CD4-positive, alpha-beta T cell treated with Interleukin-1 beta for 1 hour (primary cell): ENCODE measurements around the gene FRMD1.

Experiments
- DNase-seq, 2 donors: peaks; one replicate each; pipeline ENCODE4 v3.0.0-alpha.2; 2020 to 2022

The FRMD1 gene

DNA sequence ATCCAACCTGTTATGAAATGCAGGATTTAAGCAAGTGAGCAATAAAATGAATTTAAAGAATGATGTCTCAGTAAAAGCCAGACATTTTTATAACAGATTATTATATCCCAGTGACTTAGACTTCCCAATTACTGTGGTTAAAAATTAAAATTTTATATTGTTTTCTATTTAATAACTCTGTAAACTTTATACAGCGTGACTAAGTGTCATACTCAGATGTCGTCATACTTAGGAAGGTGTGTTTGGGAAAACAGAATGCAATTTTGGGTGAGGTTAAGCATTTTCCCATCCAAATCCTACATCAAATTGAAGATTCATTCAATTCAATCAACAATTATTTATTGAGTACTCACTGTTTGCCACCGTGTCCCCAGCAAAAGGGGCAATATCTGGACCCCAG is 31.4 kb upstream of the FRMD1 start:
- DNase-seq, result no peak

DNA sequence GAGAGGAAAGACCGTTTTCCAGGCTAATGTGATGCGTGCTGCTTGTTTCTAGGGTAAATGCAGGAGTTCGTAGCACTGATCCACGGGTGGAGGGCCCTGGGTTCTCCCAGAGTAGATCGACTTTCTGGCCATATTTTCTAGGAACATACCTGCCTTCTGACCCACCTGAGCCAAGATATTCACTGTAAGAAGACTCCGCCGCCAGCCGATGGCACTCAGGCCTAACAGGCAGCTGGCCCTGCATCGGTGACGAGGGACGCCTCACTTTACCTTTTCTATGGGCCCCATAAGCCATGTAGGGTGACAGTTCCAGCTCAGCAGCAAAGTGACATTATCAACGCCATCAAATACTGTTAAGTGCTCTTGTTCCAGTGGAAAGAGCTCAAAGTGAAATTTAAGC is 30.2 kb upstream of the FRMD1 start:
- DNase-seq, result no peak

DNA sequence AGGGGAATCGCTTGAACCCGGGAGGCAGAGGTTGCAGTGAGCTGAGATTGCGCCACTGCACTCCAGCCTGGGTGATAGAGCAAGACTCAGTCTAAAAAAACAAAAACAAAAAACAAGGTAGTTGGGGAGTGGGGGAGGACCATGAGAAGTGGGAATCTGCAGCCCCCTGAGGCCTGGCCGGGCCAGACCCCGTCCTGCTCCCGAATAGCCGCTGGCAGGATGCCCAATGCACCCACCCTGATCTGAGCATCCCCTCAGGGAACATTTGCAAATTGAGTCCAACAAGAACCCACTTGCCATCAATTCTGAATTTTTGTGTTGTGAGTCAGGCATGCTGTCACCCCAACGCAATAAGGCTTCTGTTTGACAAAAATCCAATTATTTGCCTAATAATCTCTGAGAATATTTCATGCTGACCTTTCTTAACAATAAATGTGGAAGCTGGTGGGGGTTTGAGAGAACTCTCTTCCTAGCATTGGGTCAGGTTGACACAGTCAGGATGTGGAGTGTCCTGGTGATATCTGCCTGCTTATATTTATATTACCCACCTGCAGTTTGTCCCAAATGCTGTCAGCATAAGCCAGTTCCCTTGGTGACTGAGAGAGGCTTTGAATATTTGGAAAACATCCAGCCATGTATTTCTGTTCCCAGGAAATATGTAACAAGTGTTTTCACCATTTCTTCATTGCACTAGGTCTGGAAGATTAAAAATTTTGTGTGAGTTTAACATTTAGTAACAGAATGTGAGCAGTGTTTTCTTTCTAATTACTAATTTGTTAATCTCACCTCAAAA is 28.4 kb upstream of the FRMD1 start:
- DNase-seq, result no peak

DNA sequence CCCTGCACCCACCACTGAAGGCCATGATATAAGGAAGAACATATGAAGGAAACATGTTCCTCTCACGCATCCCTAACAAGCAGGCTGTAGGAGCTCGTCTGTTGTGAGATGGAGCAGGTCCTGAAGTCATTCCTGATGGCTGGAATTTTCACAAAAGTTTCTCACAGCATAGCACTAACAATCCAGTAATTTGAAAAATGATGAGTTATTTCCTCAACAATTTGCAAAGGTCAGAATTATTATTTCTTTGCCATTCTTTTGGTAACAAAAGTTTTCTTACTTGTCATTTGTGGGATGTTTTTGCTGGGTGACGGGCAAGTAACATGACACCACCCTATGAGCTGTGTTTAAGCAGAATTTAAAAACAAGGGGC is 27.6 kb upstream of the FRMD1 start:
- DNase-seq, result no peak

DNA sequence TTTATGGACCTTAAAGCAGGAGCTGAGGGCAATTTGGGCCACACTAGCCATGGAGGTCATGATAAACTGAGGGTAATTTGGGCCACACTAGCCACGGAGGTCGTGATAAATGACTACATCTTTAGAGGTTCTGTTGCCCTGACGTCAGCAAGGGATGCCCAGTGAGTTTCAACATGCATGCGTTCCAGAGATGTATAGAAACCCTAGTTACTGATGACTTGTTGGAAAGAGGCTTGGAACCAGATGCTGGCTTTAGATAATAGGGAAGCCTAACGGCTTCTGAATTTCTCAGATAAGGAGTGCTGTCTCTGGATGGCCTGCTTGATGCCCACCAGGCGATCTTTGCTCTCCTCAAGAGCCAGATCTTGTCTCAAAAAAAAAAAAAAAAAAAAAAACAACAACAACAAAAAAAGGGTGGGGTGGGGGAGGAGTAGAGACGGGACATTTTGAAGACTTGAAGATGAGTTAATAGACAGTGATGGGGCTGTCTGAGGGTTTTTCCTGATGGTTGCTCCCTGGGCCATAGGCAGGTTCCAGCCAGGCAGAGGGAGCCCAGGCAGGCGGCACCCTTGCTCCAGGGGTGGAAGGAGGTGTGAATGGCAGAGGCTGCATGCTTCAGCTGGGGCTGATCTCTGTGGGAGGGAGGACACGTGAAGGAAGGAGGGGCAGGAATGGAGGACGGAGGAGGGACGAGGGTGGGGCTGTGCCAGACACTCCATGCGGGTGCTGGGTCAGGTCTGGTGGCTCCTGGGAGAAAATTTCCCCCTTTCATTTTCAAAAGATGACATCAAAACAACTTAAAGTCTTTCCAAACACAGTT is 27.0 kb upstream of the FRMD1 start:
- no peak for DNase-seq

DNA sequence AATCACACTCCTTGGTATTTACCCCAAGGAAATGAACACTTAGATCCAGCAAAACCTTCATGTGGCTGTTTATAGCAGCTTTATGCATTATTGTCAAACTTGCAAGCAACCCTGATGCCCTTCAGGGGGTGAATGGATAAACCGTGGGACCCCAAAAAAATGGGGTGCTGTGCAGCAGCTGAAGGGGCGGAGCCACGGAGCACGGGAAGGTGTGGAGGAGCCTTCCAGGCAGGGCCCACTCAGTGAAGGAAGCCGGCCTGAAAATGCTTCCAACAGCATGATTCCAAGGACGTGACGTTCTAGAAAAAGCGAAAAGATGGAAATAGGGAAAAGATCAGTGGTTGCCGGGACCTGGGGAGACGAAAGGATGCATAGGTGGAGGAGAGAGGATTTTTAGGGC is 25.6 kb upstream of the FRMD1 start:
- no peak for DNase-seq

DNA sequence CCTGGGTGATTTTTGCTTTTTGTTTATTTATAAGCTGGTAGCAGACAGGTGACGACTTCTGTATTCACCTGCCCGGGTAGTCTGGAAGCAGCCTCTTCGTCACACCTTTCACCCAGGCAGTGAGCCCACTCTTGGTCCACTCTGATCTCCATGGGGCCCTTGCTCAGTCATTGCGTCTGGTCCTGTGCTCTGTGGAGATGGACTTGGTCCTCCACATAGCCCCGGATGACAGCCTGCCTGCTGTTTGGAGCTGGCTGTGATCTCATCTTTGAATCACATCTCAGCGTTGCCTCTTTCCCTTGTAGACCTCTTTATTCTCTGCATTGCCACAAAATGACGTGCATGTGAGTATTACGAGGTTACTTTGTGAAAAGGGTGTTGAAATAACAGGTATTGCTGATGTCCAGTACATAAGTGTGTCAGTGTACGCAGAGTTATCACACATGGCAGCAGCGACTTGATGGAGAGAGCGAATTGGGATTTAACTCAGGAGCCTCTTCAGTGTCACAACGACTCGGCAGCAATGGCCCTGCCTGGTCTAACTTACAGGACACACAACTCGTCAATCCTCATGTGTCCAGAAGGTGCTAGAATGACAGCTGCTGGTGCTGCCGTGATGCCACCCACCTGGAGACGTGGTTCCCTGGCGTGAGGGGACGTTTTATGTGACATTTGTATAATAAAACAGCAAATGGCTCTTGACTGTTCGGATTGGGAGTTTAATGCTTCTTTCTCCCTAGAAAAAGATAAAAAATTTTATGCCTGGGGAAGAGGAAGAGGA is 24.2 kb upstream of the FRMD1 start:
- DNase-seq, result no peak

DNA sequence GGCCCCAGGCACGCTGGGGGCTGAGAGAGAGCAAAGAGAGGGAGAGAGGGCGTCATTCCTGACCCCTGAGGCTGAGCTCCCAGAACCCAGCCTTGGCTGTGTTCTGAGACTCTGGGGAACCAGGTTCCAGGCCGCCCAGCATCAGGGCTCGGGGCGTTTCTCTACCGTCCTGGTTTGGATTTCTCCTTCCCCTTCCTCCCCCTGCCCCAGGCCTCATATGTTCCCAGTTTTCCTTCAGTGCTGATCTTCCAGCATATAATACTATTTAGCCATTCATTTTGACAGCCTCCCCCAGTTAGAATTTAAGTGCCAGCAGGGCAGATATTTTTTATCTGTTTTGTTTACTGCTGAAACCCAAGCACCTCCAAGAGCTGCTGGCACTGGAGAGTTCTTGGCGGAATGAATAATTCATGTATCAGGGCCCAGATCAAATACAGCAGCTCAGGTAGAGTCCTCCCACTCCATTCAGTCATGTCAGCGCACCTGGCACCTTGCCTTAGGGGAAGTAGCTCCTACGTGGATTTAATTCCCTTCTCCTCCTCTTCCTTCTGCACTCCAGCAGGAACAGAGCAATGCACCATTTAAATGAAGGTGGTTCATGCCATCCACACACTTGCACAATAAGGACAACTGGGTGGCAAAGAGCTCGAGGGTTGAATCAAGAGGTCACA is 23.4 kb upstream of the FRMD1 start:
- no peak for DNase-seq

DNA sequence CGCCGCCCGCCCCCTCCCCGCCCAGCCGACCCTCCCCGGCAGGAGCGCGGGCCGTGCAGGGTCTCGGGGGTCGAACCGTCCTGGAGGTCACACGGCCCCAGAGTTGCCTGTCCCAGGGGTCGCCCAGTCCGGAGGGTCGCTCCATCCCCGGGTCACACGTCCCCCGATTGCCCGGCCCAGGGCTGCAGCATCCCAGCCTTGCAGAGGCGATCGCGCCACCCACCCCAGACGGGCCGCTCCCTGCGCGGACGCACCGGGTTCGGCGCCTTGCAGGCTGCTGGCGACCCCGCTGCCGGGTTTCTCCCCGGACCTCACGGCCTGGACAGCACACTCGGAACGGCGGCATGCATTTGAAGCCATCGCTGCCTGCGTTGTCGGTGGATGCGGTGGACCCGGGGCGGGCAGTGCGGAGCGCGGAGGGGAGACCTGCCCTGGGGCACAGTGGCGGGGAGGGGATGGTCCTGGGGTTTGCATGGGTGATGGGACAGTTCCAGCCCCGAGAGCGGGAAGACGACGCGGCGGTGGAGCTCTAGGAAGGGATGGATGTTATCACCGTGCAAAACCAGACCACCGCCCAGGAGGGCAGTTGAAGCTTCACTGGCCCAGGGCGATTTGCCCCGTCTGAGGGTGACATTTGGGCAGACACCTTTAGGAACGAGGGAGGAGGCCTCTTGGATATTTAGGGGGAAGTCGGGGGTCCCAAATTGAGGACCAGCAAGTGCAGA is 22.7 kb upstream of the FRMD1 start:
- no peak for DNase-seq

DNA sequence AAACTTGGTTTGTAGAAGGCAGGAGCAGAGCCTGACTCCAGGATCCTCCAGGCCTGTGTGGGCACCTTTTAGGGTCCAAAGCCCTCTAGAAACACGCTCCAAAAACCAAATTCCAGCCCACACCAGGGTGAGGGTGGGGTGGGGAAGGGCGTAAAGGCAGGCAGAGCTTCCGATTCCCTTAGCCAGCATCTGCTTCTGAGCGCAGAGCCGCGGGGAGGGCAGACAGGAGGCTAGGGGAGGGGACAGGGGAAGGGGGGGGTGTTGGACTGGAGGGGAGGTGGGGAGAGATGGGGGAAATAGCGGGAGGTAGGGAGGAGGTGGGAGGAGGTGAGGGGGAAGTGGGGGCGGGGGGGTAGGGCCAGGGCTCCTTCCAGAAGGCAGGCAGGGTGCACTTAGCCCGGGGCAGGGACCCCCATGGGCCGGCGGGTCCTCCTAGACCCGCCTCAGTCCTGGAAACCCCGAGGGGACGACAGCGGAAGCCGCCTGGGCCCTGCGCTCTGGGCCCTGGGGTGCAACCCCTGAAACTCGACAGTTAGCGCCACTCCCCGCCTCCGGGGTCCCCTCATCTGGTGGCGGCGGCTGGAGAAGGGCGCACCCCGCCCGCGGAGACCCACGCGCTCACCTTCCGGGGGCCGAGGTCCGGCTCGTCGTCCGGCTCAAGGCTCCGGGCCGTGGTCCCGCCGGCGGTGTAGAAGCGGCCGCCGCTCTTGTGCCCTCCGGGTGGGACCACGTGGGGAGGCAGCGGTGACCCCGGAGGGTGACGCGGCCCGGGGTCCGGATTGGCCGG is 22.0 kb upstream of the FRMD1 start:
- DNase-seq, result no peak

DNA sequence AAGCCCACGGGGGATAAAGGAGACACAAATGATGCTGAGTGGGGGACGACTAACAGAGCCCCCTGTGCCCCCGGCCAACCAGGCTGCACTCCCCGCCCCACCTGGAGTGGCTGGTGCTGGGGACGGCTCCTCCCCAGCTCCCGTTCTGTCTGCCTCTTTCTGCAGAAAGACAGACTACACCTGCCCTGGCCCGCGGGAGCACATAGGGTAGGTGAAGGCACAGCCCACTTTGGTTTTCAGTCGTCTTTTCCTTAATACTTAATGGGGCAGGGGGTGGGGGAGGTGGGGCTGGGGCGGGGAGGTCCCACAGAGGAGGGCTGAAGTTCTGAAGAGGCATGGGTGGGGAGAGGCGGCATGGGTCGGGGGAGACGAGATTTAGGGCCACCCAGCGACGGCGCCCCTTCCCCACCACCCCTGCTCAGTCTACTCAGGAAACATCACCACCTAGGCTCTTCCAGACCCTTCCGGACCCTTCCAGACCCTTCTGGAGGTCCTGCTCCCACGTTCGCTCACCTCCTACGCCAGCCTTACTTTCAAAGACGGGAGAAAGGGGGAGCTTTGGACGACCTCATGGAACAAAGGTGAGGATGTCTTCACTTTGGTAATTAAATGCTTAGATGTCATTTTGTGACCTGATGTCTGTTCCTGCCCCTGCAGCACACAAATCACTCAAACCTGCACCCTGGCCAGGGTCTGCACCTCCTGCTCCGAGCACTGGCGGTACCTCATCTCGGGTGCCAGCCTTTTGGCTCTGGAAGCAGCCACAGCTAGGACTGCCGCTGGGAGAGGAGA is 21.2 kb upstream of the FRMD1 start:
- DNase-seq, result no peak

DNA sequence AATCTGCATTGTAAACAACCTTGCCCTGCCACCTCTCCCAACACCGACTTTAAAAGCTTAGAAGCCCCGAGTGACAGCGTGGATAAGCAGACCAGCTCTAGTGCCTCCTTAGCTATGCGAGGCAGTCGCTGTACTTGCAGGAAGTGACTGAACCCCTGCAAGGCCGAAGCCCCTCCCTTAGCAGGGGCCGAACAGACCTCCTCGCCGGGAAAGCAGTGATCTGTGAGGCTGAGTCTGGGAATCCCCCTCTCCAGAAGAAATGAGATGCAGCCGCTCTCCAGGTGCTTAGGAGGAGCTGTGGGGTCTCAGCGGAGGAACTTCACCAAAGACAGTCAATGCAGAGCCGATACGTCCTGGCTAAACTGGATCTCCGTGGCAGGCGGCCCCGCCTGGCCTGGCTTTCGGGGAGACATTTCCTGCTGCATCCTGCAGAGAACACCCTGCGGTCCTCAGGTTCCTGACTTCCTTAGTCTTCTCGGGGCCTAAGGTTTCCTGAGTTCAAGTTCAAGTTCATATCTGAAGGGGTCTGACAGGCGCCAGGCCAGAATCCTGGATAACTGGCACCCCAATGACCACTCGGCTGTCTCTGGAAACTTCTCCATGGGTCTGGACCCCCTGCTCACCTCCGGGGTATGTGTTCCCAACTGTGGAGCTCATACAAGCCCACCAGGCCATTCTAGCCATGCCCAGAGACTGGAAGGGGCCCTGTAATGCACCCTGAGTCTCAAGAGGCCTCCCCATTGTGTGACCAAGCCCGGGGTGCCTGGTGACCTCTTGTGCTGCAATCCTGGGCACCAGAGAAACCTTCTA is 20.4 kb upstream of the FRMD1 start:
- no peak for DNase-seq

DNA sequence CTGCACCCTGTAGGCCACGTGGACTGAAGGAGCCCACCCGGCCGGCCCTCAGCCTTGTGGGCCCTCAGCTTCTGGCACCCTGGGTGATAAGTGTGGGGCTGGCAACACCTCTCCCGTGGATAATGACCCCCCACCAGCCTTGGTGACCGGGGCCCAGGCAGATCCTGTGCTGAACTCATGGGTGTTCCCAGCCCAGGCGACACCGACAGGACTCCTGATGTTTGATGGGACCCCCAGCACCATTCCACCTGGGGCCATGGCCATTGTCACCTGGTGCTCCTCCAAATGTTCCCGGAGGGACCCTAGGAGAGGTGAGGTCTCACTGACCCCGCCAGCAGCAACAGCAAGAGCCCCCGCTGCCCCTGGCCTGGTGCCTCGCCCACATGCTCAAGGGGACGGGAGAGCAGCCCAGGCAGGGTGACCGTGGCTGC is 19.4 kb upstream of the FRMD1 start:
- DNase-seq, result no peak

DNA sequence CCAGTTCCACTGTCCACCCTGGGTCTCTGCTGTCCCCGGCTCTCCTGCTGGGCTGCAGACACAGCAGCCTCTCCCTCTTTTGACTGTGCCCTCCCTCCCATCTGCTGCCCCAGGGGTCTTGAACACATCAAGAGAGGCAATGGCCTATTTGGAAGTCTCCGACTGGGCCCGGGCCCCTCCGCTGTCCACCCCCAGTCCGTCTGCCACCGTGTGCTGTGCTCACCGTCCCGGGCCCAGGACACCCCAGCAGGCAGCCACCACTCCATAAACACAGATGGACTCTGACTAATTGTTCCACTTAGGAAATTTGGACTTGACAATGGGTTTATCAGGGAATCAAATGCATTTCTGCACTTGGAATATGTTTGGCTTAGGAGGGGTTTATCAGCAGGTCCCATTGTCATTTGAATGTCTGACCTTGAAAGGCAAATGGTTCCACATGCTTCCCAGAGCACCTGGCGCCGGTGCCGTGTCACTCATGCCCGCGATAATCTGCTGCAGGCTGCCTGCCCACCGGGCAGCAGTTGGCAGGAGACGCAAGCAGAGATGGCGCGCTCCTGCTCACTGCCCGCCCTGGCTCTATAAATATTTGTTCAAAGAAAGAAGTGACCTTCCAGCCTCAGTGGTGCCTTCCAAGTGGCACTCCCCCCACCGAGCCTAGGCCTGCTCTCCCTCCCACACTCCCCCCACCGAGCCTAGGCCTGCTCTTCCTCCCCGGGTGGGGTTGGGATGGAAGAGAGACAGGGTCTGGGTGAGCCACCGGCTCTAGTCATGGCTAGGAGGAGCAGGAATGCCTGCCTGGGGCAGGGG is 18.8 kb upstream of the FRMD1 start:
- DNase-seq, result no peak

DNA sequence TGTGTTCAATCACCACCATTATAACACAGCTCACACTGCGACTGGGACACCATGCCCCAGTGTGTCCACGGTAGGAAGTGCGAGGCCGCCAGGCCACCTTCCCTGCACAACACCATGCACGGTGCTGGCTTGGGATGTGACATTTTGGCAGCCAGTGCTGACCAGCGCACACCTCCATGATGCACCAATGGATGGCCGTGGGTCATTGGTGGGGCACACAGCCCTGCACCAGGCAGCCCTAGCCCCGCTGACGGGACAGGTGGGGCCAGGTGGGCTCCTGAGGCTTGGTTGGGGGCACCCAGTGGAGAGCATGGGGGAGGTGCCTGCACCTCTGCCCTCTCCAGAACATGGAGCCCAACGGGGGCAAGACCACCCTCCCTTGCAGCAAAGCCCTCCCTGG is 18.2 kb upstream of the FRMD1 start:
- DNase-seq, result no peak

DNA sequence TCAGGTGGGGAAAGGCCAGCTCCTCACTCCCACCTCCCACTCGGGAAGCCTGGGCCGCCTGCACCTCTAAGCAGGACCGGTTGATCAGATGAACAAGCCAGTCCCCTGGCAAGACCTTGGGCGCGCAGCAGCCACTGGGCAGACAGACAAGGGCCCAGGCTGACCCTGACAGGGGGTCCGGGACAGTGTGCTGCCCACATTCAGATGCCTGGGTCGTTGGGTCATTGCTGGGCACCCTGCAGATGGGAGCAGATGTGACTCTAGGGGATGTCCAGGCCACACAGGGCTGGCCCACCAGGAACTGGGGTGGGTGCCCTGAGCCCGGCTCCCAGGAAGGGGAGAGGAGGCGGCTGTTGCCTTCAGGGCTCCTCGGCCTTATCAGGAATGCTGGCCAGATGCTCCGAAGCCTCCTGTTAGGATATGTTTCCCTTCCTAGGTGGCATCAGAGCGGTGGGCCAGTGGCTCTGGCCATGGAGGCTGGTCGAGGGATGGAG is 17.3 kb upstream of the FRMD1 start:
- DNase-seq, result no peak

DNA sequence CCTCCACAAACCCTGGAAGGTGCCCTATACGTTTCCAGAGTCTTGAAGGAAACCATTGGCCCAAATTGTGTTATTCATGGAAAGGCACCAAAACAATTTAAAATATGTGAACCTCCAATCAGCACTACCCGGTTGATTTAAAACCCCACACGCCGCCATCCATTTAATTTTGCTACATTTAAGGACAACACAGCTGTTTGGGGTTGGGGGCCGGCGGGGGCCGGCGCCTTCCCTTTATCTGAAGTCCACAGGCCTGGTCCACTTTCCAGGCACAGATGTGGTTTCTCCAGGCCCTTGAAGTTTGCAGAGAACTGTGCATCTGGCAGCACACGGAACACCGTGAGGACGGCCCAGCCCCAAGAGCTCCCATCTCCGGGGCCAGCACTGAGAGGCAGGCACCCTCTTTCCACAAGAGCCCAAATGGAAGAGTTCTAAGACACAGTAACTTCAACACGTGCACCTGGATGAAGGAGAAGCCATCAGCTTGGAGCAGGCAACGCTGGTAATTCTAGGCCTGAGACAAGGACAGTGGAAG is 16.8 kb upstream of the FRMD1 start:
- no peak for DNase-seq

DNA sequence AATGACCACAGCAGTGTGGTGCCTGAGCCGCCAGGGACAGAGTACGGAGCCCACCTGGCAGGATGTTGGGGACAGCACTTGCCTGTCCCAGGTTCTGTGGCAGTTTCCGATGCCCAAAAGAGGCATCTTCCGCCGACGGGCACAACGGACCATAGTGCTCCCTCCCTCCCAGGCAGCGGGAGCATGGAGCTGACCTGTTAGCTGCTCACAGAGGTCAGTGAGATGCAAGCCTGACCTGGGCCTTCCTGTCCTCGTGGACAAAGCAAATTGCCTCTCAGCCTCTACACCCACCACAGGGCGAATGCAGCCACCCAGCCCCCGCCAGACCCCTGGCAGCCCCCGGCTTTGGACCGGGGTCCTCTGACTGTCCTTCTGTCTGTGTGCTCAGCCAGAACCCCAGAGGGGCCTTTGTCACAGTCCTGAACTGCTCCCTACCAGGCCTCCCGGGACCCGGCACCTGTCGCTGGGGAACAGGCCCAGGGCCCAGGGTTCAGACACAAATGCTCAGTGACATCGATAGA is 16.2 kb upstream of the FRMD1 start:
- DNase-seq, result no peak
